KMS-11 (cell line): ENCODE measurements around the gene NEDD4L.

Experiments used
- H2AFZ ChIP-seq: fragments of 200-600 bp; sonication (generic); 2 replicates; pipeline ENCODE4 v1.6.1; 2016; ENCODE audit warnings: antibody characterized with exemption, mixed run types, low read depth
- H3K27ac ChIP-seq: fragments of 200-600 bp; sonication (generic); 2 replicates; pipeline ENCODE4 v1.6.1; 2016; ENCODE audit warnings: mild to moderate bottlenecking, mixed run types
- H3K27me3 ChIP-seq: fragments of 200-600 bp; sonication (generic); 2 replicates; pipeline ENCODE4 v1.6.1; 2017; ENCODE audit warnings: mild to moderate bottlenecking, low read depth, mixed run types, moderate library complexity; ENCODE audit not compliant: insufficient read depth
- H3K36me3 ChIP-seq: fragments of 200-600 bp; sonication (generic); 2 replicates; pipeline ENCODE4 v1.6.1; 2017; ENCODE audit warnings: mild to moderate bottlenecking, mixed run types; ENCODE audit not compliant: insufficient read depth
- H3K4me1 ChIP-seq: fragments of 200-600 bp; sonication (generic); 2 replicates; pipeline ENCODE4 v1.6.1; 2016; ENCODE audit warnings: mild to moderate bottlenecking, low read depth, mixed run types; ENCODE audit not compliant: poor library complexity, severe bottlenecking
- H3K4me2 ChIP-seq: fragments of 200-600 bp; sonication (generic); 2 replicates; pipeline ENCODE4 v1.7.0; 2016; ENCODE audit warnings: mild to moderate bottlenecking, mixed run types
- H3K4me3 ChIP-seq: fragments of 200-600 bp; sonication (generic); IDR thresholded peaks from 2 replicates; pipeline ENCODE4 v1.6.1; 2017; ENCODE audit warnings: low read depth, low read length, mixed read lengths; ENCODE audit not compliant: insufficient read depth
- H3K79me2 ChIP-seq: fragments of 200-600 bp; sonication (generic); 2 replicates; pipeline ENCODE4 v1.6.1; 2016; ENCODE audit warnings: low read depth, mixed run types; ENCODE audit not compliant: insufficient read depth
- H3K9ac ChIP-seq: fragments of 200-600 bp; sonication (generic); 2 replicates; pipeline ENCODE4 v1.6.1; 2016; ENCODE audit warnings: mild to moderate bottlenecking, mixed run types
- H4K20me1 ChIP-seq: fragments of 200-600 bp; sonication (generic); 2 replicates; pipeline ENCODE4 v1.6.1; 2016; ENCODE audit warnings: mild to moderate bottlenecking, mixed run types; ENCODE audit not compliant: insufficient read depth
- TF ChIP-seq, protein P1 (sequence below): fragments of 200-600 bp; sonication (generic); conservative IDR thresholded peaks from 2 replicates; pipeline ENCODE4 v1.6.1; 2017; ENCODE audit warnings: low read depth, mild to moderate bottlenecking, antibody characterized with exemption, low read length, moderate library complexity, mixed read lengths

Gene NEDD4L

DNA sequence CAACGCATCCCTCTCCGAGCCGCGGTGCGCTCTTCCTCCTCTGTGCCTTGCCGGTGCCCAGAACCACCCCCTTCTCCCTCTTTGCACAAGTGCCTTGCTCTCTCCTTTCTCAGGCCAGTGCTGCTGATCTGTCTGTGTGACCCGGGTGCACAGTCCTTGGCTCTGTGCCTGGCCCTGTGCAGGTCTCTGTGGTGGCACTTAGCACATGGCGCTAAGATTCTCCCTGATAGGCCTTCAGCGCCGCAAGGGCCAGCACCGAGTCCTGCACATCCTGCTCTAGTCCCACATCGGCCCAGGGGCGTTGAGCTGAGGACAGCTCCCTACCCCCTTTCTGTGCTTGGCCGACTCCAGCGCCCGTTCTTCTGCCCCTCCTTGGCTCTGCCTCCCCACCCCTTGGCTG, 136.1 kb downstream of the NEDD4L start:
- Histone ChIP-seq H3K4me1 (no peaks in the 10 kb centered on the region), H3K4me2 (no peak overlapping the region), H3K9ac (no peak overlapping the region), H4K20me1 (no peaks in the 10 kb centered on the region), H3K36me3 (no peaks in the 10 kb centered on the region), H3K4me3 (no peak overlapping the region), H2AFZ (no peak overlapping the region), H3K79me2 (no peaks in the 10 kb centered on the region), H3K27me3 (no peaks in the 10 kb centered on the region), H3K27ac (no peak overlapping the region)
- TF ChIP-seq, protein P1, sequence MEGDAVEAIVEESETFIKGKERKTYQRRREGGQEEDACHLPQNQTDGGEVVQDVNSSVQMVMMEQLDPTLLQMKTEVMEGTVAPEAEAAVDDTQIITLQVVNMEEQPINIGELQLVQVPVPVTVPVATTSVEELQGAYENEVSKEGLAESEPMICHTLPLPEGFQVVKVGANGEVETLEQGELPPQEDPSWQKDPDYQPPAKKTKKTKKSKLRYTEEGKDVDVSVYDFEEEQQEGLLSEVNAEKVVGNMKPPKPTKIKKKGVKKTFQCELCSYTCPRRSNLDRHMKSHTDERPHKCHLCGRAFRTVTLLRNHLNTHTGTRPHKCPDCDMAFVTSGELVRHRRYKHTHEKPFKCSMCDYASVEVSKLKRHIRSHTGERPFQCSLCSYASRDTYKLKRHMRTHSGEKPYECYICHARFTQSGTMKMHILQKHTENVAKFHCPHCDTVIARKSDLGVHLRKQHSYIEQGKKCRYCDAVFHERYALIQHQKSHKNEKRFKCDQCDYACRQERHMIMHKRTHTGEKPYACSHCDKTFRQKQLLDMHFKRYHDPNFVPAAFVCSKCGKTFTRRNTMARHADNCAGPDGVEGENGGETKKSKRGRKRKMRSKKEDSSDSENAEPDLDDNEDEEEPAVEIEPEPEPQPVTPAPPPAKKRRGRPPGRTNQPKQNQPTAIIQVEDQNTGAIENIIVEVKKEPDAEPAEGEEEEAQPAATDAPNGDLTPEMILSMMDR, result no peak

GRCh38 chr18:58180738-58181353, 136.8 kb downstream of the NEDD4L start:
- no peaks in the 10 kb centered on the region for H3K36me3 ChIP-seq
- H3K4me1 ChIP-seq, result no peaks in the 10 kb centered on the region
- no peaks in the 10 kb centered on the region for H3K79me2 ChIP-seq
- no peaks in the 10 kb centered on the region for H3K27me3 ChIP-seq
- H3K27ac ChIP-seq, result no peak overlapping the region
- no peak overlapping the region for H2AFZ ChIP-seq
- no peak overlapping the region for H3K4me3 ChIP-seq
- TF ChIP-seq, protein P1, result peak; percentile 99
- no peak overlapping the region for H3K9ac ChIP-seq
- H4K20me1 ChIP-seq, result no peaks in the 10 kb centered on the region
- no peak overlapping the region for H3K4me2 ChIP-seq

- no peaks in the 10 kb centered on the region for H4K20me1 ChIP-seq
- no peaks in the 10 kb centered on the region for H3K27me3 ChIP-seq
- no peaks in the 10 kb centered on the region for H3K4me1 ChIP-seq
- H3K36me3 ChIP-seq, result no peaks in the 10 kb centered on the region
- no peak overlapping the region for H3K27ac ChIP-seq
- no peaks in the 10 kb centered on the region for H3K79me2 ChIP-seq
- H3K4me3 ChIP-seq, result no peak overlapping the region
- TF ChIP-seq, protein P1, result no peak
- no peak overlapping the region for H2AFZ ChIP-seq
- H3K4me2 ChIP-seq, result no peak overlapping the region
- H3K9ac ChIP-seq, result no peak overlapping the region
Measured at GRCh38 chr18:58181988-58182387, 138.0 kb downstream of the NEDD4L start.

- Histone ChIP-seq H4K20me1 (no peaks in the 10 kb centered on the region), H3K79me2 (no peaks in the 10 kb centered on the region), H3K27me3 (no peaks in the 10 kb centered on the region), H3K9ac (no peak overlapping the region), H3K4me1 (no peaks in the 10 kb centered on the region), H2AFZ (no peak overlapping the region), H3K27ac (no peak overlapping the region), H3K36me3 (no peaks in the 10 kb centered on the region), H3K4me2 (no peak overlapping the region), H3K4me3 (no peak overlapping the region)
- TF ChIP-seq, protein P1, result no peak
Measured at GRCh38 chr18:58183226-58183625, 139.2 kb downstream of the NEDD4L start.
